Stomach (tissue), 9 donors: ENCODE results near the gene ADGRG1. TPM values are rescaled to one million over a fixed set of nuclear protein-coding genes. Genes with fewer than 3 reads are reported as not detected.
A peak's percentile ranks its signal among the peaks of the same experiment; 100 is the strongest.

ENCODE experiments used
- DNase-seq, 2 donors: peaks; one replicate each; pipeline versions ENCODE4 v3.0.0 to v3.0.0-alpha.2; 2013 to 2019
- H3K27ac ChIP-seq, 5 donors: fragments of 200-600 bp in 4 of 5; sonication (generic) in 4 of 5; one replicate each; pipeline ENCODE4 v1.5.1; 2013 to 2019; ENCODE audit warnings: mild to moderate bottlenecking in 1 of 5, moderate library complexity in 1 of 5
- H3K27me3 ChIP-seq, 3 donors: fragments of 200-600 bp; sonication (generic); one replicate each; pipeline ENCODE4 v1.5.1; 2017 to 2019; ENCODE audit warnings: mixed run types in 1 of 3
- H3K36me3 ChIP-seq, 4 donors: fragments of 200-600 bp; sonication (generic); 1 replicate in 3 of 4; 2 replicates in 1 of 4; pipeline ENCODE4 v1.5.1; 2016 to 2019
- H3K4me1 ChIP-seq, 4 donors: fragments of 200-600 bp; sonication (generic); one replicate each; pipeline ENCODE4 v1.5.1; 2016 to 2019
- H3K4me3 ChIP-seq, 4 donors: fragments of 200-600 bp; sonication (generic) in 3 of 4; one replicate each; pipeline ENCODE4 v1.5.1; 2016 to 2019; ENCODE audit warnings: mild to moderate bottlenecking in 1 of 4
- H3K9me3 ChIP-seq, 4 donors: fragments of 200-600 bp; sonication (generic); one replicate each; pipeline ENCODE4 v1.5.1; 2016 to 2019
- CTCF ChIP-seq, 7 experiments: fragments of 450-650 bp in 4 of 7; fragments of 200-600 bp in 3 of 7; sonication (generic) in 3 of 7; IDR thresholded peaks; one replicate each; pipeline ENCODE4 v1.5.1; 2016 to 2019; ENCODE audit warnings: antibody characterized with exemption in 7 of 7, control low read depth in 2 of 7, mild to moderate bottlenecking in 1 of 7
- EP300 ChIP-seq: sonication (generic); formaldehyde crosslinking; IDR thresholded peaks from one replicate; pipeline ENCODE4 v1.6.1; 2017; ENCODE audit warnings: antibody characterized with exemption
- POLR2A ChIP-seq, 4 donors: fragments of 450-650 bp; IDR thresholded peaks; one replicate each; pipeline ENCODE4 v1.6.1; 2016; ENCODE audit warnings: antibody characterized with exemption in 4 of 4, control low read depth in 2 of 4, mild to moderate bottlenecking in 1 of 4, moderate library complexity in 1 of 4
- POLR2AphosphoS5 ChIP-seq, 3 donors: sonication (generic); formaldehyde crosslinking; IDR thresholded peaks; one replicate each; pipeline ENCODE4 v1.6.1; 2016; ENCODE audit warnings: antibody characterized with exemption in 3 of 3
- WGBS, 5 donors: extraction: QIAGEN DNeasy Blood & Tissue Kit in 3 of 5; methylation state at CpG; one replicate each; pipeline versions ENCODE4 v1.1.5 to v1.1.7; 2013 to 2018; 5-methylcytosine and 5-hydroxymethylcytosine counted together
- intact Hi-C: fragments of 100-400 bp; cut with DNase I; formaldehyde crosslinking; loops from one replicate; pipeline ENCODE4 v1.15.1; 2023; ENCODE audit warnings: low total_unique reads
- polyA plus RNA-seq, 3 donors: library from polyadenylated mRNA; stranded (reverse); fragments of 200-250 nt; gene quantifications; one replicate each; pipeline ENCODE4 v1.2.3, GENCODE V29; 2013
- total RNA-seq, 5 donors: library from RNA; depleted of rRNA; stranded (reverse); fragments of >200 nt; gene quantifications; one replicate each; pipeline versions ENCODE4 v1.1.0 to v1.2.3, GENCODE V29; 2014 to 2016
- donor health status: healthy with polysubstance abuse.
- donor health status: Bipolar disorder and iron deficiency.
- donor health status: healthy.

Gene ADGRG1
- total and polyA plus RNA-seq, 8 donors: 8.9 to 84.8 (median 32.1) TPM

GRCh38 chr16:57698812-57699405 is 70.5 kb downstream of the ADGRG1 start:
- peak in 1 of 2 donors; percentile 13 for DNase-seq
- Histone ChIP-seq H3K36me3 (no peaks in the 10 kb centered on the region), H3K4me1 (peaks cover 8 to 26% (median 15%) of the 10 kb centered on the region in 4 donors), H3K4me3 (no peak overlapping the region), H3K27ac (no peak overlapping the region), H3K27me3 (no peaks in the 10 kb centered on the region), H3K9me3 (no peaks in the 10 kb centered on the region)
- TF ChIP-seq POLR2AphosphoS5 (IDR thresholded peaks at IDR 0.05) (no peak), EP300 (no peak), CTCF (IDR thresholded peaks at IDR 0.05) (no peak)
- 84 to 91% (median 87%) methylated on average over 9 to 16 of the region's 16 CpGs for WGBS, 5 donors
- intact Hi-C loops: no loop called here

- Histone ChIP-seq H3K36me3 (no peaks in the 10 kb centered on the region), H3K4me3 (no peak overlapping the region), H3K27me3 (no peaks in the 10 kb centered on the region), H3K27ac (no peak overlapping the region), H3K4me1 (peaks cover 8 to 29% (median 15%) of the 10 kb centered on the region in 4 donors), H3K9me3 (no peaks in the 10 kb centered on the region)
- DNase-seq: no peak
- no peak for TF ChIP-seq EP300
- TF ChIP-seq POLR2AphosphoS5 (IDR thresholded peaks at IDR 0.05): no peak
- TF ChIP-seq POLR2A (IDR thresholded peaks at IDR 0.05): no peak
- no peak for TF ChIP-seq CTCF (IDR thresholded peaks at IDR 0.05)
- intact Hi-C loops: no loop called here
- WGBS, 5 donors: 83 to 92% (median 89%) methylated on average over 2 to 3 of the region's 3 CpGs
These were observed 71.1 kb downstream of the ADGRG1 start for GRCh38 chr16:57699481-57699880.

- no peak overlapping the region for H3K27ac ChIP-seq
- no peak overlapping the region for H3K4me3 ChIP-seq
- TF ChIP-seq EP300 (no peak), POLR2A (IDR thresholded peaks at IDR 0.05) (no peak), CTCF (IDR thresholded peaks at IDR 0.05) (no peak), POLR2AphosphoS5 (IDR thresholded peaks at IDR 0.05) (no peak)
- no peaks in the 10 kb centered on the region for H3K36me3 ChIP-seq
- no peaks in the 10 kb centered on the region for H3K27me3 ChIP-seq
- DNase-seq: peak in 1 of 2 donors; percentile 17
- intact Hi-C loops: no loop called here
- WGBS, 5 donors: 85 to 96% (median 94%) methylated on average over 5 to 7 of the region's 7 CpGs
- peaks cover 8 to 28% (median 15%) of the 10 kb centered on the region in 4 donors for H3K4me1 ChIP-seq
- no peaks in the 10 kb centered on the region for H3K9me3 ChIP-seq
These were observed 71.5 kb downstream of the ADGRG1 start for GRCh38 chr16:57699899-57700298.

GRCh38 chr16:57700781-57701551 is 72.5 kb downstream of the ADGRG1 start:
- Histone ChIP-seq H3K4me1 (peaks cover 8 to 23% (median 15%) of the 10 kb centered on the region in 4 donors), H3K4me3 (no peak overlapping the region), H3K27ac (no peak overlapping the region), H3K36me3 (no peaks in the 10 kb centered on the region), H3K9me3 (no peaks in the 10 kb centered on the region), H3K27me3 (no peaks in the 10 kb centered on the region)
- DNase-seq: peak in 1 of 2 donors; percentile 56
- intact Hi-C loops: no loop called here
- TF ChIP-seq CTCF (IDR thresholded peaks at IDR 0.05) (no peak), EP300 (no peak)
- WGBS, 5 donors: 39 to 56% (median 44%) methylated on average over 10 of the region's 10 CpGs
